Neuronal stem cell (in vitro differentiated cells): ENCODE results near the gene CLEC4G.

Source experiments
- DNase-seq: peaks from one replicate; pipeline ENCODE4 v3.0.0-alpha.2; 2013; ENCODE audit warnings: low spot score
- H2AFZ ChIP-seq: one replicate; pipeline ENCODE4 v1.6.1; 2013; ENCODE audit warnings: mild to moderate bottlenecking, low read length, inconsistent platforms
- H2AK5ac ChIP-seq: 2 replicates; pipeline ENCODE4 v1.6.1; 2013; ENCODE audit warnings: low read depth, mild to moderate bottlenecking, inconsistent platforms, low read length, moderate library complexity, mixed read lengths
- H2BK120ac ChIP-seq: 2 replicates; pipeline ENCODE4 v1.6.1; 2013; ENCODE audit warnings: low read depth, mild to moderate bottlenecking, inconsistent platforms, low read length, moderate library complexity, mixed read lengths
- H2BK12ac ChIP-seq: one replicate; pipeline ENCODE4 v1.6.1; 2013; ENCODE audit warnings: low read length, inconsistent platforms
- H2BK15ac ChIP-seq: 2 replicates; pipeline ENCODE4 v1.6.1; 2013; ENCODE audit warnings: mild to moderate bottlenecking, low read length, inconsistent platforms, mixed read lengths
- H2BK5ac ChIP-seq: one replicate; pipeline ENCODE4 v1.6.1; 2013; ENCODE audit warnings: inconsistent platforms, mild to moderate bottlenecking, low read length, moderate library complexity
- H3K14ac ChIP-seq: one replicate; pipeline ENCODE4 v1.6.1; 2013; ENCODE audit warnings: low read length, inconsistent platforms
- H3K18ac ChIP-seq: 2 replicates; pipeline ENCODE4 v1.6.1; 2013; ENCODE audit warnings: low read length, inconsistent platforms
- H3K23ac ChIP-seq: 2 replicates; pipeline ENCODE4 v1.6.1; 2013; ENCODE audit warnings: low read depth, mild to moderate bottlenecking, mixed read lengths, low read length, inconsistent platforms; ENCODE audit not compliant: poor library complexity
- H3K27ac ChIP-seq: replicated peaks from 3 replicates; pipeline ENCODE4 v1.5.1; 2013; ENCODE audit warnings: low read length, inconsistent platforms
- H3K27me3 ChIP-seq, 3 experiments: 2 replicates each; pipeline ENCODE4 v1.6.1; 2013; ENCODE audit warnings: low read length in 3 of 3, mild to moderate bottlenecking in 2 of 3, inconsistent platforms in 1 of 3, low read depth in 1 of 3, mixed read lengths in 1 of 3, moderate library complexity in 1 of 3; ENCODE audit not compliant: control insufficient read depth in 3 of 3, insufficient read depth in 3 of 3
- H3K36me3 ChIP-seq, 2 donors: replicated peaks in 1 of 2; 2 replicates each; pipeline ENCODE4 v1.6.1; 2013; ENCODE audit warnings: low read length in 2 of 2; ENCODE audit not compliant: control insufficient read depth in 2 of 2, insufficient read depth in 2 of 2
- H3K4ac ChIP-seq: 2 replicates; pipeline ENCODE4 v1.6.1; 2013; ENCODE audit warnings: inconsistent platforms, mild to moderate bottlenecking, low read length, moderate library complexity
- H3K4me1 ChIP-seq, 2 donors: 1 replicate in 1 of 2; 2 replicates in 1 of 2; pipeline ENCODE4 v1.6.1; 2013; ENCODE audit warnings: low read length in 2 of 2, low read depth in 1 of 2; ENCODE audit not compliant: control insufficient read depth in 2 of 2, insufficient read depth in 1 of 2
- H3K4me2 ChIP-seq: one replicate; pipeline ENCODE4 v1.6.1; 2013; ENCODE audit warnings: mild to moderate bottlenecking, low read length, inconsistent platforms; ENCODE audit not compliant: insufficient read depth, poor library complexity, severe bottlenecking
- H3K4me3 ChIP-seq, 2 donors: 2 replicates each; pipeline ENCODE4 v1.5.1; 2013; ENCODE audit warnings: low read length in 2 of 2, mild to moderate bottlenecking in 2 of 2, inconsistent platforms in 1 of 2, moderate library complexity in 1 of 2
- H3K79me1 ChIP-seq: one replicate; pipeline ENCODE4 v1.6.1; 2013; ENCODE audit warnings: low read depth, mild to moderate bottlenecking, inconsistent platforms, low read length, moderate library complexity
- H3K9ac ChIP-seq: one replicate; pipeline ENCODE4 v1.6.1; 2013; ENCODE audit warnings: mild to moderate bottlenecking, low read depth, low read length, inconsistent platforms; ENCODE audit not compliant: poor library complexity
- H3K9me3 ChIP-seq, 2 donors: replicated peaks in 1 of 2; 2 replicates each; pipeline versions ENCODE3 to v1.6.1; 2013; ENCODE audit warnings: low read length in 2 of 2, mild to moderate bottlenecking in 2 of 2, inconsistent platforms in 1 of 2, low read depth in 1 of 2, mixed read lengths in 1 of 2, moderate library complexity in 1 of 2; ENCODE audit not compliant: control insufficient read depth in 2 of 2, insufficient read depth in 1 of 2
- H4K8ac ChIP-seq: one replicate; pipeline ENCODE4 v1.6.1; 2013; ENCODE audit warnings: low read depth, mild to moderate bottlenecking, inconsistent platforms, low read length, moderate library complexity
- H4K91ac ChIP-seq: one replicate; pipeline ENCODE4 v1.6.1; 2013; ENCODE audit warnings: low read length, low read depth, mild to moderate bottlenecking, inconsistent platforms; ENCODE audit not compliant: poor library complexity
- WGBS, 2 donors: extraction: QIAGEN DNeasy Blood & Tissue Kit; methylation state at CpG; one replicate each; pipeline ENCODE4 v1.1.7; 2013; ENCODE audit warnings: missing lambda C conversion rate in 2 of 2, mixed read lengths in 1 of 2; ENCODE audit not compliant: insufficient read length in 2 of 2, insufficient replicate concordance in 1 of 2; ENCODE audit errors: extremely low coverage in 2 of 2; 5-methylcytosine and 5-hydroxymethylcytosine counted together

The CLEC4G gene

GRCh38 chr19:7731615-7732014 is 295 bp downstream of the CLEC4G start:
- peak overlapping the region; percentile 56 for H3K14ac ChIP-seq
- H3K4me3 ChIP-seq: no peak overlapping the region
- WGBS, 2 donors: no CpG with 5 or more reads among the region's 5 CpGs
- no peak overlapping the region for H3K23ac ChIP-seq
- H3K9me3 ChIP-seq: peaks cover 0 to 2% of the 10 kb centered on the region in 2 donors
- H3K18ac ChIP-seq: peak overlapping the region; percentile 17
- no peak overlapping the region for H4K8ac ChIP-seq
- no peak overlapping the region for H3K4ac ChIP-seq
- no peak overlapping the region for H3K27ac ChIP-seq
- H2AK5ac ChIP-seq: no peak overlapping the region
- H2BK12ac ChIP-seq: no peak overlapping the region
- no peak overlapping the region for H2BK15ac ChIP-seq
- no peak overlapping the region for H2AFZ ChIP-seq
- H3K36me3 ChIP-seq: no peaks in the 10 kb centered on the region
- no peak overlapping the region for H4K91ac ChIP-seq
- H2BK120ac ChIP-seq: no peak overlapping the region
- no peak overlapping the region for H2BK5ac ChIP-seq
- no peak overlapping the region for H3K9ac ChIP-seq
- DNase-seq: no peak
- H3K27me3 ChIP-seq: peaks cover 20 to 53% (median 52%) of the 10 kb centered on the region in 3 experiments
- no peaks in the 10 kb centered on the region for H3K4me1 ChIP-seq
- no peaks in the 10 kb centered on the region for H3K79me1 ChIP-seq
- no peak overlapping the region for H3K4me2 ChIP-seq

GRCh38 chr19:7731218-7731595 is 703 bp downstream of the CLEC4G start:
- Histone ChIP-seq H2BK5ac (no peak overlapping the region), H2BK15ac (no peak overlapping the region), H3K27ac (no peak overlapping the region), H3K36me3 (no peaks in the 10 kb centered on the region), H3K27me3 (peaks cover 20 to 54% (median 52%) of the 10 kb centered on the region in 3 experiments), H3K9ac (no peak overlapping the region), H4K8ac (no peak overlapping the region), H4K91ac (no peak overlapping the region), H3K4ac (no peak overlapping the region), H3K4me3 (peak overlapping the region in 1 of 2 donors; percentile 47), H3K9me3 (peaks cover 0 to 2% of the 10 kb centered on the region in 2 donors), H3K4me1 (no peaks in the 10 kb centered on the region), H2AFZ (no peak overlapping the region), H3K79me1 (no peaks in the 10 kb centered on the region), H3K23ac (no peak overlapping the region), H2AK5ac (no peak overlapping the region), H2BK12ac (no peak overlapping the region), H3K14ac (peak overlapping the region; percentile 56), H3K18ac (peak overlapping the region; percentile 17), H2BK120ac (no peak overlapping the region), H3K4me2 (no peak overlapping the region)
- DNase-seq: no peak
- no CpG with 5 or more reads among the region's 39 CpGs for WGBS, 2 donors

GRCh38 chr19:7730286-7731217 is 1.4 kb downstream of the CLEC4G start:
- H2BK120ac ChIP-seq: no peak overlapping the region
- H3K4me1 ChIP-seq: no peaks in the 10 kb centered on the region
- no peak overlapping the region for H4K91ac ChIP-seq
- H3K23ac ChIP-seq: peak overlapping the region; percentile 85
- no peak overlapping the region for H2BK12ac ChIP-seq
- H3K9me3 ChIP-seq: peaks cover 0 to 2% of the 10 kb centered on the region in 2 donors
- DNase-seq: no peak
- peaks cover 20 to 54% (median 52%) of the 10 kb centered on the region in 3 experiments for H3K27me3 ChIP-seq
- H3K79me1 ChIP-seq: no peaks in the 10 kb centered on the region
- no peak overlapping the region for H2AK5ac ChIP-seq
- no peak overlapping the region for H2BK15ac ChIP-seq
- no peak overlapping the region for H3K9ac ChIP-seq
- peak overlapping the region; percentile 65 for H4K8ac ChIP-seq
- peak overlapping the region; percentile 11 for H3K4me2 ChIP-seq
- H3K18ac ChIP-seq: peak overlapping the region; percentile 48
- no peak overlapping the region for H2AFZ ChIP-seq
- H3K36me3 ChIP-seq: no peaks in the 10 kb centered on the region
- no peak overlapping the region for H3K27ac ChIP-seq
- peak overlapping the region in 1 of 2 donors; percentile 64 for H3K4me3 ChIP-seq
- H2BK5ac ChIP-seq: no peak overlapping the region
- WGBS, 2 donors: no CpG with 5 or more reads among the region's 78 CpGs
- peak overlapping the region; percentile 21 for H3K14ac ChIP-seq
- H3K4ac ChIP-seq: no peak overlapping the region

- Histone ChIP-seq H2AFZ (no peak overlapping the region), H3K9ac (no peak overlapping the region), H4K8ac (no peak overlapping the region), H3K4me2 (peak overlapping the region; percentile 23), H3K23ac (peak overlapping the region; percentile 73), H2BK15ac (no peak overlapping the region), H3K4me3 (peak overlapping the region in 1 of 2 donors; percentile 64), H3K27ac (no peak overlapping the region), H2BK120ac (no peak overlapping the region), H2BK12ac (no peak overlapping the region), H2AK5ac (no peak overlapping the region), H3K27me3 (peaks cover 20 to 54% (median 52%) of the 10 kb centered on the region in 3 experiments), H3K18ac (peak overlapping the region; percentile 64), H3K36me3 (no peaks in the 10 kb centered on the region), H4K91ac (no peak overlapping the region), H3K14ac (peak overlapping the region; percentile 6), H3K79me1 (no peaks in the 10 kb centered on the region), H3K9me3 (peaks cover 0 to 2% of the 10 kb centered on the region in 2 donors), H3K4ac (no peak overlapping the region), H2BK5ac (no peak overlapping the region), H3K4me1 (no peaks in the 10 kb centered on the region)
- WGBS, 2 donors: no CpG with 5 or more reads among the region's 34 CpGs
- no peak for DNase-seq
Measured at GRCh38 chr19:7729831-7730285, 2.1 kb downstream of the CLEC4G start.
